GM21526 (cell line): ENCODE data around the gene SERPINA1.
"Not testable (repeated sequence)": the region's sequence is repeated elsewhere in the genome, so short reads cannot be mapped to it uniquely, and the experiment has no call there.

Source experiments
- ATAC-seq: cut with Tn5 transposase; IDR thresholded peaks from one replicate; pipeline ENCODE4 v1.9.1; 2021; ENCODE audit warnings: moderate library complexity; ENCODE audit not compliant: unreplicated experiment, low FRiP score

The SERPINA1 gene

DNA sequence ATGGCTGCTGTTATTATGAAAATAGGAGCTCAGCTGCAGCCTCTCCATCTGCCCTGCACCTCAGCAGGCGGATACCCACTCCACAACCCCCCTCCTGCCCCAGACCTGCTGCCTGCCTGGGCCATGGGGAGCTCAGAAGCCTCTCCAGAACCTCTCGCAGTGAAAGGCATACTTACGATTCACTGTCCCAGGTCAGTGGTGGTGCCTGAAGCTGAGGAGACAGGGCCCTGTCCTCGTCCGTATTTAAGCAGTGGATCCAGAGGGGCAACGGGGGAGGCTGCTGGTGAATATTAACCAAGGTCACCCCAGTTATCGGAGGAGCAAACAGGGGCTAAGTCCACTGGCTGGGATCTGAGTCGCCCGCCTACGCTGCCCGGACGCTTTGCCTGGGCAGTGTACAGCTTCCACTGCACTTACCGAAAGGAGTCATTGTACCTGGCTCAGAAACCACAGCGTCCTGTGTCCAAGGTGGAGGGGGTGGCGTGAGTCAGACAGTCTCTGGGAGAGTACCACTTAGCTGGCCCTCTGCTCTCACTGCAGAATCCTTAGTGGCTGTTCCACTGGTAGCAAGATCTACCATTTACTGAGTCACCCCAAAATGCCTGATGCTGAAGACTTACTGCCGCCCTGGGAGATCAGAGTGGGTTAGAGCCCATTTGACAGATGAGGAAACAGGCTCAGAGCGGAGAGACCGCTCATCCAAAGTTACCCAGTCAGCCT, at the start of gene SERPINA1:
Gene SERPINA1 (minus strand): TSS at position 219 of the 720 bp plus-strand sequence. CDS start 5,365 bp downstream, outside the sequence.
- ATAC-seq = no peak

DNA sequence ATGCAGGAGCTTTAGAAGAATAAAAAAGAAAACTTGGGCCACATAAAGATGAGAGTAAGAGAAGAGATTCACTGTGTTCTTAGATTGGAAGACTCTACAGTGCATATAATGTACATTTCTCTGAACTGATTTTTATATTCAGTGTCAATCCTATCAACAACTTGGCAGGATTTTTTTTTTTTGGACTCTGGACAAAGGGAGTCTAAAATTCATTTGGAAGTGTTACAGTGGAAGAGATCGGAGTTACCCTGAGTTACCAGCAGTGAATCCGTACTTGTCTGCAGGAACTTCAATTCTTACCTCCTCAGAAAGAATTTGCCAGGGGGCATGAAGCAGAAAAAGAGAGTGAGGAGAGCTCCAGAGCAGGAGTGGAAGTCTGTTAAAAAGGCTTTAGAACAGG, 40.2 kb upstream of the SERPINA1 start:
- ATAC-seq = no peak

DNA sequence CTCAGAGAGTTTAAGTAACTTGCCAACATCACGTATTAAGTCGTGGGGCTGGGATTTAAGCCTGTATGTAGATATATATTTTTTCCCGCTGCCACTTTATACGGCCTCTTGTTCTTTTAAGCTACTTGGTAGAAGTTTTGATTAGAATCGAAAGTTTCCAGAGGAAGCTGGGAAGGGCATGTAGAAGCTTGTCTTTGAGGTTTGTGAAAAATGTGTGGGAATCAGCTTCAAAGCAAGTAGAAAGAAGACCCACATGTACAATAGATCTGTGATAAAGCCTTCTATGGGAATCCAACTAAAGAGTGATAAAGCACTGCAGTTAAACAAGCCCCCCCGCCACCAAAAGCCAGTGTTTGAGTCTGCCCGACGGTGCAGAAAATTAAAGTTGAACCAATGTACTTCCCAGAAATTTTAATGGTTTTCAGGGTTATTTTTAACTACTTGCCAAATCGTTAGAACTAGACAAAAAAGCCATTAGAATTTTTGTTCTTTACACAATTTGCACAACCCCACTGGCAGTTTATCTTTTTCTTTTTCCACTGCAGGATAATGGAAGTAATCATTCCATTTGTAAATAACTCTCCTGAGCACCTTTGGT, 38.7 kb upstream of the SERPINA1 start:
- ATAC-seq = no peak

GRCh38 chr14:94426526-94426925, 38.1 kb upstream of the SERPINA1 start:
- ATAC-seq = no peak

DNA sequence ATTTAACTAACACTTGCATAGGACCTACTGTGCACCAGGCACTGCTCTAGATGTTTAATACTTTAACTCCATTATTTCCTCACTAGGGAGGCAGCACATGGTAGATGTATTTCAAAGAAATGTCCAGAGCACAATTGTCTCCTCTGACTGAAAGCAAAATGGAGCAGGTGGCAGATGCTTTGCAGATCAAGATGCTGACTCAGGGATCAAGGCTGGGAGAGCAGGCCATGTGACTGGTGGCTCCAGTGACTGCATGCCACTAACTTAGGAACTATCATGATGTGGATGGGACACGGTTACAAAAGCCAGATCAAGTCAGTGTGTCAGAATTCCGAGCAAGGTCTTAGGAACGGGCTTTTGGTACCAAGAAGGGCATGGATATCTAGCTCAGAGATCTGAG, 36.0 kb upstream of the SERPINA1 start:
- ATAC-seq = no peak

DNA sequence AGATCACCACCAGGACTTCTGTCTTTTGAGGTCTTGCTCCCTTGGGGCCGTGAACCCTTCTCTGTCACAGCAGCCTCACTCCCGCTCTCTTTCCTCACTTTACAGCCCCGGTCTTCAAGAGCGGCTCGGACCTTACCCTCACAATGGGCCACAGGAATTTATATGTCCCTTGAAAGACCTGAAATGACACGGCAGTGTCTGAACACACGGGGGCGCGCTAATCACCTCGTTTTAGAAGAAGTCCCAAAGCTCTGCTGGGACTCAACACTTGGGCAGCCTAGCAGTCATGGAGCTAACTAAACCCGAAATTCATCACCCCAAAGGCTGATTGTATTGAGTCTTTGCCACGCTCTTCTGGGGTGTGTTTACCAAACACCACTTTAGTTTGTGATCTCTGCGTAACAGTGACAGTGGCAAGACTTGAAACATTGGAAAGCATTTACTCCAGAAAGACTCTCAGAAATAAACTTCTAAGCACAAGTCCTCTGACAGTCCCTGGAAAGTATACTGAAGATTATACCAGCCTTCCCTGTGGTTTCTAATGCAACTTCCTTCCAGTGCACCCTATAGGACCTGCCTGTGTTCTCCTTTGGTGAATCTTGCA, 35.2 kb upstream of the SERPINA1 start:
- peak; percentile 62 for ATAC-seq

GRCh38 chr14:94421316-94421715, 32.9 kb upstream of the SERPINA1 start:
- ATAC-seq = no peak

DNA sequence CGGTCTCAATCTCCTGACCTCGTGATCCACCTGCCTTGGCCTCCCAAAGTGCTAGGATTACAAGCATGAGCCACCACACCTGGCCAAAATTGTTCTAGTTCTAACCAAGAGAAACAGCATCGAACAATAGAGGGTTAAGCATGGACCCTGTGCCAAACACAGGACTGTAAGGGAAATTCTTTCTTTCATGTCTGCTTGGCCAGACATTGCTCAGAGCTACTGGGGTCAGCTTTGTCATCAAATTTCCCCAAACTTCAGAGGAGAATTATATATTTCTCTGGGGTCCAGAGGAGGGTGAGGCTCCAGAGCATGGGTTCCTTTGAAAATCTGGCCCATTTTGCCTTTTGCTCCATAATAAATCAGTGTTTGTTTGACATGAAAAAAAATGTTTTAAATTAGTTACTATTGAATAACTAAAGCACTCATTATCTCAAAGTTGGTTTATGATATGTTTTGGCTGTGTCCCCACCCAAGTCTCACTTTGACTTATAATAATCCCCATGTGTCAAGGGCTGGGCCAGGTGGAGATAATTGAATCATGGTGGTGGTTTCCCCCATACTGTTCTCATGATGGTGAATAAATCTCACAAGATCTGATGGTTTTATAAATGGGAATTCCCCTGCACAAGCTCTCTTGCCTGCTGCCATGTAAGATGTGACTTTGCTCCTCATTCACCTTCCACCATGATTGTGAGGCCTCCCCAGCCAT, 29.2 kb upstream of the SERPINA1 start:
- not testable (repeated sequence) for ATAC-seq

- ATAC-seq = no peak
Measured at GRCh38 chr14:94412671-94413638, 24.6 kb upstream of the SERPINA1 start.

DNA sequence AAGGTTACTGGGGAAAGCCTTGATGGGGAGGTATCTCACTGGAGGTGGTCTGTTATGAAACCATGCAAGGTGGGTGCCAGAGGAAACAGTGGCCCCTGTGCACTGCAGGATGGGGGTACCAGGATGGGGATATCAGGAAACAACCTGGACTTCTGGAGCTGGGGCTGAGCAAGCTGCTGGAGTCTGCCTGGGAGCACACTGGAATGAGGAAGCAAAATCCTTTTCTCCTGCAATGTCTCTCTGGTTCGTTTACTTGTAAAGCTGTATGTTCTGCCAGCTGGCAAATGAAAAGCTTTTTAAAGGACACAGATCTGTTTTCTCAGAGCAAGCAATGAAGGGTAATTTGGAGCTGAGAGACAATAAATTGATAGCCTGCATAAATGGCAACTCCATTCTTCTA, 23.2 kb upstream of the SERPINA1 start:
- ATAC-seq = no peak

- not testable (repeated sequence) for ATAC-seq
Measured at GRCh38 chr14:94409430-94409829, 21.0 kb upstream of the SERPINA1 start.

DNA sequence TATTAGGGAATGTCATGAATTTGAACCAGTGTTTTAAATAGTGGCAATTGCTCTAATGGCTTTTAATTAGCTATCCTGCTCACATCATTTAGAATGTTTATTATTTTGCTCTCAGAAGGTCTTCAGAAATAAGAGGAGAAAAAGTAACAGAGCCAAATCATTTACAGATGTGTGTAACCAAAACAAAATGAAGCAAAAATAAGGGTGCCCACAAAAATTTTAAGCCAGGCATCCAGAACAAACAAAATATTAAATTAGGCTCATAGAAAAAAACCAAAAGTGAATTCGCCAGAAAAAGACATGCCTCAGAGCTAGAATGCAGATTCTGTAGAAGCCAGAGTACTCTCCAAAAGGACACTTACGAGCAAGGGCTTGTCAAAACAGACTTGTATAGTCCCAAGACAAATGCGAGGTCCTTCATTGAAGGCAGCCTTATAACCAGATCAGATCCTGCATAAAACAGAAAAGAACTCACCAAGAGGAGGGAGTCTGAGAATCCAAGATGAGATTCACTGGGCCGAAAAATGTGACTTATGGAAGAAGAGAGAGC, 20.2 kb upstream of the SERPINA1 start:
- ATAC-seq = no peak

DNA sequence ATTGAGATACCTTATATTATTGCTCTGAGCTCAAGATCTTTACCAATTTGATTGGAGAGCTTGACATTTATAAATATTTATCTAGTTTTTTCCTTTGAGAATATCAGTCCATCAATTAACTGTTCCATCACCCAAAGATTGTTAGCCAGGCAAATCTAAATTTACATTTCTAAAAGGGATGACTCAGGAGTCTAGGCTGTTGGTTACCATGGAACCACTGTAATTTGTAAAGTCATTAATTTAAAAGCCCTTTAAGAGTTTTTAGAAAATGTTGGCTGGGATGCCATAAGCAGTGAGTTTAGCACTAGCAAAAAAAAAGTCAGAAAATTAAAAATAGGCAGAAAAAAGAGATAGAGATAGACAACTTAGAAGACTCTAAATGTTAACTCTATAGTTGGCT, 19.5 kb upstream of the SERPINA1 start:
- ATAC-seq = no peak

DNA sequence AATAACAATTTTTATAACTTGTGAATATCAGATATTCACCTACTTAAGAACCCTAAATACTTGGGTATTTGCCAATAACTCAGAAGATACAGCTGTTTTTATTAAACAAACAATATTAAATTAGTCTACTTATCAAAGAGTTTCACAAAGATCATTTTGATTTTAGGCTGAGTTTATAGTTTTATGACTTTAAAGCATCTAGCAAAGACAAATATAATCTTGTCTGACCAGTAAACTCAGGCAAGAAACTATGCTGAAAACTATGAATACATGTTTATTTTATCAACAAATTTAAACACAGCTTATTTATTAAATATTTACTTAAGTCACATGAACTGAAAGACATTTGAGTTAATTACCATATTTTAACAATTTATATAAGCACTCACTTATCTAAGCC, 18.5 kb upstream of the SERPINA1 start:
- no peak for ATAC-seq

DNA sequence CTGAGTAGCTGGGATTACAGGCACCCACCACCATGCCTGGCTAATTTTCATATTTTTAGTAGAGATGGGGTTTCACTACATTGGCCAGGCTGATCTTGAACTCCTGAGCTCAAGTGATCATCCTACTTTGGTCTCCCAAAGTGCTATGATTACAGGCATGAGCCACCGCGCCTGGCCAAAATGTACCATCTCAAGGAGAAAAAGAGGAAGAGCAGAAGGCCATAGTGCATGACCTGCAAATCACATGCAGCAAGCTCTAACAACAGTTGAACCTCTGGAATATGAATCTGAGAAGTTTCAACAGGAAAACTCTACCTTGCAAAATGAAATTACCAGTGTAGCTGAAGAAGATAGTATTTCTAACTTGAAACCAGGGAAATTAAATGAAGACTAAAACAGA, 17.1 kb upstream of the SERPINA1 start:
- no peak for ATAC-seq

DNA sequence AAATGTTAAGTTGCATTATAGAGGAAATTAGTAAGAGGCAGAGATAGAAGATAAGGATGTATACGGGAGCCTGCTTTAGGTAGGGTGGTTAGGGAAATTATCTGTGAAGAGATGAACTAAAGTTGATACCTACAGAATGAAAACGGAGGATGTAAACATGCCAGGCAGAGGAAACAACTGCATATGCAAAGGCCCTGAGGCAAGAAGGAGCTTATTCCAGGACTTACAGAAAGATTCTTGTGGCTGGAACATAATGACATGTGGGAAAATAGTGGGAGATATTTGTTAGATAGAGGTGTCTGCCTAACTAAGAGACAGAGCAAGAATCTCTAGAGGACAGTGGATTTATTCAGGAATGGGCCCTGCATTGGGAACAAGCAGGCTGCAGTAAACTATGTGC, 16.2 kb upstream of the SERPINA1 start:
- no peak for ATAC-seq

DNA sequence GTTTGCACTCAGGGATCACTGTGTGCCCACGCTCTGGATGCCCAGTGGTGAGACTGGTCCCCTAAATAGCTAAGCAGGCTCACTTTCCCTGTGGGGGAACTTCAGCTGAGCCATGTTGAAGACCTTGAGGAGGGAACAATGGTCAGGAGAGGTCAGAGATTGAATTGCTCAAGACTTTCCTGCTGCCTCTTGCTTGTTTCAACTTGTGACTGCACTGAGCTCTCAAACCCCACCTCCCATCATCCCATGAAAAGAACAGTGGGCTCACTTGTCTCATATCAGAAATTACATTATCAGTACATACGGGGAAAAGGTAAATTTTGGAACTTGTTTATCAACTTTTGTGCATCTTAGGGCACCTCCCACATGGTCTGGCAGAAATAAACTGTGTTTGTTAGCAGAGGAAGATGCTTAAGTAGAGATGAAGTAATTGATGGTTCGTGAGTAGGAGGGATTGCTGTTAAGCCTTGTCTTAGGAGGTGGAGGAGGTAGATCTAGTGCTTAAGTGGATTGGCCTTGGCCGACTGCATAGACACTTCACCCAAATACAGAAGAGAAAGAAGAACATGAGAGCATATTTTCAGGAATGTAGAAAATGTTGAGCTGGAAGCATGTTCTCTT, 15.0 kb upstream of the SERPINA1 start:
- ATAC-seq = no peak

GRCh38 chr14:94401083-94401482, 12.7 kb upstream of the SERPINA1 start:
- no peak for ATAC-seq

DNA sequence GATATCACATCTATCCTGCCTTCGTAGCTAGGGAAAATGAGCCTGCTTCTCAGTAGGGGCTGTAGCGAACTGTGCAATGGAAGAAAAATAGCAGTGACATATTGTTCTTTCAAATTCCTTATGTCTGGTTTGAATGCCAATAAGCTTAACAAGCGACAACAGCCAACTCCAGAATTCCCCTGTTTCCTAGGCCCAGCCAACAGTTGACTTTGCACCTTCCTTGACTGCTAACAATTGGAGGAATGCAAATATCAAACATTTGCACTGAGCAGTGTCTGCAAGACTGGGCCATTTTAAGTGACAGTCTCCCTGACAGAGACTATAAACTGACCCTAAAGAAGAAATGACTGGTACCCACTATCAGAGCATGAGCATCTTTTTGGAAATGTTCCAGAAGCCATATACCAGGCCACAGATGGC, 12.0 kb upstream of the SERPINA1 start:
- no peak for ATAC-seq
